Measurements from ENCODE around the gene GCH1.

- TF ChIP-seq POLR2A (IDR thresholded peaks at IDR 0.05) (no peak), CTCF (IDR thresholded peaks at IDR 0.05) (no peak)
These were observed 3.4 kb upstream of the GCH1 start for GRCh38 chr14:54906075-54906474.

All from lower leg skin (tissue), 3 donors.